HG02973 (cell line): ENCODE measurements around the gene NCBP3.
"Not testable (repeated sequence)": the region's sequence is repeated elsewhere in the genome, so short reads cannot be mapped to it uniquely, and the experiment has no call there.

ENCODE experiments used
- ATAC-seq: cut with Tn5 transposase; IDR thresholded peaks from one replicate; pipeline ENCODE4 v1.9.1; 2021; ENCODE audit warnings: moderate library complexity; ENCODE audit not compliant: unreplicated experiment

Gene NCBP3

DNA sequence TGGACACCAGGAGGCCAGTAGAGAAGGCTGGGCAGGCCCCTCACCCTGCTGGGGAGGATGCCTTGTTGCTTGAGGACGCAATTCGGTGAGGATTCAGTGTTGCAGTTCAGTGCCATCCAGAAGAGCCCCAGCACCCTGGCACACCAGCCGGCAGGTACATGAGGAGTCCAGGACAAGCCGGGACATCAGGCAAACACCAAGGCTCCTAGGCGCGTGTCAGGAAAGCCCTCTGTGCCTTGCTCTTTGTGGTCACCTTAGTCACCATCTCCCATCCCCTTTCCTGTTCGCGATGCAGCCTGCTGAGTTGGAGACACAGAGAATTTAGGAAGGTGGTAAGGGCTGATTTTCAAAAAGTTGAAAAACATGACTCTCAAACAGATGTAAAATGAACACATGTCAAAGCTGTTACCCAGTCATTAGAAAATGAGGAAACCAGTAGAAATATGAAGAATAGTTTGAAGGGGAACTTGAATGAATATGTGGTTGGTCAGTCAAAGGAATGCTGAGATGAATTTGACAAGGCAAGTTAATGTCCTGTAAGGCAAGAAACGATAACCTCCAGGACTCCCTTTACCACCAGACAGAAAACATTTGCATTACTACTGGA is 2.3 kb upstream of the NCBP3 start:
- ATAC-seq: no peak

DNA sequence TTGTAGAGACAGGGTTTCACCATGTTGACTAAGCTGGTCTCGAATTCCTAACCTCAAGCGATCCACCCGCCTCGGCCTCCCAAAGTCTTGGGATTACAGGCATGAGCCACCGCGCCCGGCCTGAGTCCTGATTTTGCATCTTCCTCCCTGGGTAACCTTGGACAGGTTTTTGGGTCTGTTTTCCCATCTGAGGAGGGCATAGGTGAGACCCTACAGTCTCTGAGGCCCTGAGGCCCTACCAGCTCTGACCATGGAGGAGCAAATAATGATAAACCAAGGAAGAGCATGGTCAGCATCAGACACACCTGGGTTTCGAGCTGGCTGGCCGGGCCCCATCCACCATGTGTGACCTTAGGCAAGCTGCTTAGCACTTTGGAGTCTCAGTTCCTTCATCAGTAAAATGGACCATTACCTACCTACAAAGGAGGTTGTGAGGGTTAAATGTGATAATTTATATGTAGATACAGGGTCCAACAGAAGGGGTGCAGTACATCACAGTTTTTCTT is 1.2 kb upstream of the NCBP3 start:
- no peak for ATAC-seq

DNA sequence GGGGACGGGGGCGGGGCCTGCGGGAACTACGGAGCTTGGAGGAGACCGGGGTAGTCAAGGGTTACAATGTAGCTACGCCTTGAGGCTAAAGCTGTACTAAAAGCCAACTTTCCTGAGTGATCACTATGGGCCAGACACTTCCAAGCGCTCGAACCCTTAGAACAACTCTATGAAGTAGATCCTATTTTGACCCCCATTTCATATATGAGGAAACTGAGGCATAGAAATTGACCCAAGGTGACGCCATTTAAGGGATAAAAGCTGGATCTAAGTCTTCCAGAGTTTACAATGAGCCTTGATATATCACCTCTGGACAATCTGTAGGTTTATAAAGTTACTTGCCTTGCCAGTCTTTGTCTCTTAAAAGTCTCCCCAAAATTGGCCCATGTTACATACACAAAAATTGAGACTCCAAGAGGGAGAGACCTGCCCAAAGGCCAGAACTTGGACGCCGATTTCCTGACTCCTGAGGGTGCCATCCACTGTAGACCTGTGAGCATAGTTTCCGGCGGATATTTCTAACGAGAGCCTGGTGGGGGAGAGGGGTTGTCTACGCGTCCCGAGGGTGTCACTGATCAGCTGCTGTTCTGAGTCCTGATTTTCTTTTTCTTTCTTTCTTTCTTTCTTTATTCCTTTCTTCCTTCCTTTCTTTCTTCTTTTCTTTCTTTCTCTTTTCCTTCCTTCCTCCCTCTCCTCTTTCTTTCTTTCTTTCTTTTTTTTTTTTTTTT is 555 bp upstream of the NCBP3 start:
- ATAC-seq: no peak

DNA sequence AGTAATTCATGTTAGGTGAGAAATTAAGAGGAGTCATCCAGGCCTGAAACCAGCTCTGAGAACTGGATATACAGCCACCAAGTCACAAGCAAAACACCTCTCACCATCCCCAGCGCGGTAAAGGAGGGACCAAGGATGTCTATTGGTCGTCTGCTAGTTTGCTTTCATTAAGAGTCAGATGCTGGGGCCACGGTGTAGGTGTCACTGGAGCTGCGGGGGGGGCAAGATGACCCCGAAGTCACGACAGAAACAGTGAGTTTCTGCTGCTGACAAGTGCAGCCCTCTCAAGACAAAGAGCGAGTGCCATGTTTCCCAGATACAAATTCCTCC is 790 bp downstream of the NCBP3 start:
- ATAC-seq: peak; percentile 14

DNA sequence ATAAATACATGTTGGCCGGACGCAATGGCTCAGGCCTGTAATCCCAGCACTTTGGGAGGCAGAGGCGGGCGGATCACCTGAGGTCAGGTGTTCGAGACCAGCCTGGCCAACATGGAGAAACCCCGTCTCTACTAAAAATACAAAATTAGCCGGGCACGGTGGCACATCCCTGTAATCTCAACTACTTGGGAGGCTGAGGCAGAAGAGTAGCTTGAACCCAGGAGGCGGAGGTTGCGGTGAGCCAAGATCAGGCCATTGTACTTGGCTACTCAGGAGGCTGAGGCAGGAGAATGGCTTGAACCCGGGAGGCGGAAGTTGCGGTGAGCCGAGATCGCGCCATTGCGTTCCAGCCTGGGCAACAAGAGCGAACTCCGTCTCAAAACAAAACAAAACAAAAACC is 1.5 kb downstream of the NCBP3 start:
- ATAC-seq: not testable (repeated sequence)

GRCh38 chr17:3843935-3844516 is 2.0 kb downstream of the NCBP3 start:
- ATAC-seq: no peak

GRCh38 chr17:3838206-3838605 is 7.8 kb downstream of the NCBP3 start:
- ATAC-seq: no peak

- no peak for ATAC-seq
Measured at GRCh38 chr17:3836551-3836950, 9.5 kb downstream of the NCBP3 start.

DNA sequence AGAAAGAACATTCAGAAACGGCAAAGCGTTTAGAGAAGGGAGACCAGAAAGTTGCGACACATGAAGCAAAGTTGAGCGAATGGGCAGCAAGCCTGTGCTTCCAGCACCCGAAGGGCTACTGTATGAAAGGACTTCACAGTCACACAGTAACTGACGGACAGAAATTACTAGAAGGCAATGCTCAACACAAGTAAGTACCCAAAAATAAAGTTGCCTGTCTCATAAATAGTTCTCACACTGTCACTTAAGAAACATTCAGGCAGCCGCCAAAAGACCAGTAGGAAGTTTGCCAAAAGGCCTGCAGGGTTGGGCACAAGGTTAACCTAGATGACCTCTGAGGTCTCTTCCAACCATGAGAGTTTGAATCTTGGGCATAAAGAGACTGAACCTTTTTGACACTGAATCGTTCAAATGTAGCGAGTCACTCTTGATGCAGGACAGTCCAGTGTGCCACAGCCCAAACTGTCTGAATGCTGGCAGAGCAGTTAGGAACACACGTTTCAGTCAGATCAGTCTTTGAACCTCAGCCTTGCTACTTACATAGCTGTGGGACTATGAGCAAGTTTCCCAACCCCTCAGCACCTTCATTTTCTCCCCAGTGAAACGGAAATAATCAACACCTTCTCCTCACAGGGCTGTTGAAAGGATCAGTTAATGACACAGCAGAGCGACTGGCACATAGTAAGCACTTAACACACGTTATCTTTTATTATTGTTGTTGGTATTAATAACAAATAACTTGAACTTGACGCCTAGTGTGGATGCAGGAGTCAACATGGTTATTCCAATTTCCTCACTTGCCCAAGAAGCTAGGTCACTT is 10.4 kb downstream of the NCBP3 start:
- no peak for ATAC-seq

DNA sequence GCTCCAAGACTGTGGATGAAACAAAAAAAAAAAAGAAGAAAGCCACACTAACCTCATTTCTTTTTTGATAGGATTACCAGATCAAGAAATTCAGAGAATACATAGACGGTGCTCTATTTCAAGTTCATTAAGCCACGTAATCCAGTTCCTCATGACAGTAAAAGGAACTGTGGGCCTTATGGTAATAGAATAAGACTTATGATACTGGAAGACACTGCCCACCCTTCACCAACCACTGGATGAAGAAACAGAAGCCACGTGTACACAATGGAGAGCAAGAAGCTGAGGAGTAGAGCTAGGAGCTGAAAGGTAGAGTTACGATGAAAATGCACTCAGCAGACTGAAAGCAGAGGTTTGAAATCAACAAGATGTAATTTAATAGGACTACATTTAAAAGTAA is 11.2 kb downstream of the NCBP3 start:
- ATAC-seq: no peak

GRCh38 chr17:3828852-3829232 is 17.2 kb downstream of the NCBP3 start:
- ATAC-seq: no peak

- ATAC-seq: no peak
Measured at GRCh38 chr17:3828151-3828851, 17.7 kb downstream of the NCBP3 start.

- no peak for ATAC-seq
Measured at GRCh38 chr17:3827124-3827773, 18.8 kb downstream of the NCBP3 start.

DNA sequence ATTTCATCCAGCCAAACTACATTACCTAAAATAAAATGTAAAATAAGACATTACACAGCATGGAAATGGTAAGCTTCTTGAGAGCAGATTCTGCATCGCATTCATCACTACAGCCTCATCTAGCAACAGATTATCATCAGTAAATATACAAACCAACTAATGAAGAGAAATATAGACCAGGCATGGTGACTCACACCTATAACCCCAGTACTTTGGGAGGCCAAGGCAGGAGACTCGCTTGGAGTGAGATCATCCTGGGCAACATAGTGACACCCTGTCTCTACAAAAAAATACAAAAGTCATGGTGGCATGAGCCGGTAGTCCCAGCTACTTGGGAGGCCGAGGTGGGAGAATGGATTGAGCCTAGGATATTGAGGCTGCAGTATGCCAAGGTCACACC is 19.9 kb downstream of the NCBP3 start:
- ATAC-seq: no peak

DNA sequence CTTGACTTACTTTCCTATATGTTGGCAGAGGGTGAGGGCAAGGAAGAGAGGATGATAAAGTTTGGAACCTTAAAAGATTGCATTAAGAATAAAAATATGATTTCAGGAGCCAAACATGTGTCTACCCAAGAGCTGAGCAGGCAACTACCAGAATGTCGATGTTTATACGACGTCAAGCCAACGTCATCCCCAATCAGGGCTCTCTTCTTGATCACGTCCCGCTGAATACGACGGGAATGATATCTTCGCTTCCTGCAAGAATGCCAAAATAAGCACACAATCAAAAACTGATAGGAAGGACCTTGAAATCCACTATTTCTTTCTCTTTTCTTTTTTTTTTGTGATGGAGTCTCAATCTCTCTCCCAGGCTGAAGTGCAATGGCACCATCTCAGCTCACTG is 24.9 kb downstream of the NCBP3 start:
- ATAC-seq: no peak

GRCh38 chr17:3818786-3819185 is 27.3 kb downstream of the NCBP3 start:
- ATAC-seq: no peak

DNA sequence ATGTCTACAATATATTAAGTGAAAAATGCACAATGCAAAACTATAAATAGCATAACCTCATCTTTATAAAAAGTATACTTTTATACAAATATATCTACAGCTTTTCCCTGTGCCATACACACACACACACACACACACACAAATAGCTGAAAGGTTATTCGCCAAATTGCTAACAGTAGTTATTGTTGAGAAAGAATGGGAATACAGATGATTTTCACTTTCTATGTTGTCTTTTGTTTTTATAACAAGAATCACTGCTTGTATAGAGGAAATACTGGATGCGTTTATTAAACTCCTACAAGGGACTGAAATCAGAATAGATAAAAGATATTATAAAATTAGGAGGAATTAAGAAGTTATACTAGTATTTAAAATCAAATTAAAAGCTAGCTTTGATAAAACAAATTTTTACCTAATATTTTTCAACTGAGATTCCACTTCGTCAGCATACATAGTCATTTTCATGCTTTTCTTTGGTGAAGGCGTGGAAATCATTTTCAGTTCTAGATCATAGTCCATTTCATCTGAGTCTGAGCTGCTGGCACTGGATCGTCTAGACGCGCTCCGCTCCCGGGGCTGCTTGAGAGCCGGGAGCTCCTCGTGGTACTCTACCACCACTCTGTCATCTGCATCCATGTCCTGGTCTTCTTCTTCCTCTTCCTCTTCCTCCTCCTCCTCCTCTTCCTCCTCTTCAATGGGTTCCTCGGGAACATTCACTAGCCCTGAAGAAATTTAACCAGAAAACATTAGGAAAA is 28.0 kb downstream of the NCBP3 start:
- no peak for ATAC-seq

DNA sequence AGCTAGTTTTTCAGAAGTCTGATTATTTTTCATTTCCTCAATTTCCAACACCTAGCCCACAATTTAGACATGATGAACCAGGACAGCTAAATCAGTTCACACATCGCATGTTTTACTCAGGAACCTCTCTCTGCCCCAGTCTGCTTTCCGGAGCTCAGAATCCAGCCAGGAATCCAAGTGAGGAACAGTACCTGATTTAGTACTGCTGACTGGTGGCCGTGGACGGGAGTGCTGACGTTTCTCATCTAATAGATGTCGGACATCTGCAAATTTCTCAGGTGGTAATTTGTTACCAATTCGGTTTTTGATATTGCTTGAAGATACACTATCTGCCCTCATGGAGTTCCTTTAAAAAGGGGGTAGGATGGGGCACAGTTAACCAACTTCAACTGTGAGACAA is 30.1 kb downstream of the NCBP3 start:
- no peak for ATAC-seq

DNA sequence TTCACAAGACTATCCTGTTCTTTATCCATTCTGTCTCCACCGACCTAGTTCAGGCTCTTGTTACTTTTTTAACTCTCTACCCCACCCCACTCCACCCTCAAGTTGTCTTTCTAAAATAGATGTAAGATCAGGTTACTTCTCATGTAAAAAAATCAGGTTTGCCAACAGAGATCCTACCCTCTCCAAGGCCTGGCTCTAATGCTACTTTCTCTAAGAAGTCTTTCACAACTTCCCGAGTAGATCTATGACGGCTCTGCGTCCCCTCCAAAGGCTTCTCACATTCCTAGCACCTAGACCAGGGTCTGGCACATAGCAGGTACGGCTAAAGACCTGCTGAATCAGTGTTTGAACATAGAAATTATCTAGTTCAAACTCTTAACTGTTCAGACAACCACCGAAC is 30.9 kb downstream of the NCBP3 start:
- no peak for ATAC-seq

- ATAC-seq: no peak
Measured at GRCh38 chr17:3814361-3814760, 31.7 kb downstream of the NCBP3 start.
